Activated naive CD8-positive, alpha-beta T cell treated with anti-CD3 and anti-CD28 coated beads, Interleukin-2, amount 50 U/mL, for 16 hours (primary cell): ENCODE results near the gene FGD6.
"Not testable (repeated sequence)": the region's sequence is repeated elsewhere in the genome, so short reads cannot be mapped to it uniquely, and the experiment has no call there.

Experiments used
- DNase-seq: peaks from one replicate; pipeline ENCODE4 v3.0.0-alpha.2; 2020; ENCODE audit warnings: low read depth, low spot score

The FGD6 gene

DNA sequence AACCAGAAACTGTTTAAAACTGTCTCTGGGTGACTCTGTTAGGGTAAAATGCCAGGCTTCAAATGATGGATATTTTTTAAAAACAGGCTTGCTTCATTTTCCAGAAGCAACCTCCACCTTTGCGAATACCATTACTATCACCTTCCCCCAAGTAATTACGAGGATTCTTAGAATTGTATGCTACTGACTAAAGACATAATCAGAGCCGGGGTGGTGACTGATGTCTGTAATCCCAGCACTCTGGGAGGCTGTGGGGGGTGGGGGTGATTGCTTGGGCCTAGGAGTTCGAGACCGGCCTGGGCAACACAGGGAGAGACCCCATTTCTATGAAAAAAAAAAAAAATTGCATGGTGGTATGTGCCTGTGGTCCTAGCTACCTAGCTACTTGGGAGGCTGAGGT, 38.3 kb downstream of the FGD6 start:
- DNase-seq = no peak

DNA sequence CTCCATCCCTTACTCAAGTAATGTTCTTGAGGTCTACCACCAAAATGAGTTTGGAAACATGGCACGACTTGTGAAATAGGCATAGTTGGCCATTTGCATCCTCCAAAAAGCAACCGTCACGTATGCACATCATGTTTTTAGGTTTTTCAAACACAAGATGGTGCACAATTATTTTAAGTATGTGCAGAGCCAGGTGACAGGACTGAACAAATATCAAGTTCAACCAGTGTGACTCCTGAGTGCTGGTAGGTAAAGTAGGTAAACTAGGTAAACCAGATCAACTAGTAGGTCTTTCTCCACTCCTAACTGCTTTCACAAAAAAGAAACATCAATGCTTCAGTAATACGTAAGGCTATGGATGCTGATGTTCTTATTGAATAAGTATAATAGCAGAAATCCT, 39.1 kb downstream of the FGD6 start:
- DNase-seq = no peak

DNA sequence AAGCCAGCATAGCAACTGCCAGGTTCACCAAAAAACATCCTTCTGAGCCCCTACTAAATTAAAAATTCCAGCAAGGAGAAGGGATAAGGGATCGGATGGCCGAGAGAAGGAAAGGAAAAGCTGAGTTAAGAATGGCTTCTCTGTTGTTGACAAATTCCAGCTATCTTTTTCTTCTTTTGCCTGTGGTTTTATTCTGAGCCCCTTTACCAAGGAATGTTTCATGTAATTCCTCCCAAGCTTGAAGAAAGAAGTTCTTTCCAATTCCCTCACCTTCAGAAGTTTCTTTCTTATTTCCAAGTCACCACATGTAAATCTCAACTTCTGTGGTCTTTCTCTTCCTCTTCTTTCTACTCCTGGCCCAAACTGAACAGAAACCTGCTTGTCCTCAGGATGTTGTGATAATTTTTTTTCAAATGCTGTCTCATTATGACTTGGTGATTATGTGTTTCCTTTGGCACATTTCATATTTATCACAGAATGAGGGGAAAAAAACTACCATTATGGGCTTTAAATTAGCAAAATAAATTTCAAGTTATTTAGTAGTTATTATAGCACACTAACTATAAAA, 40.0 kb downstream of the FGD6 start:
- DNase-seq = no peak

DNA sequence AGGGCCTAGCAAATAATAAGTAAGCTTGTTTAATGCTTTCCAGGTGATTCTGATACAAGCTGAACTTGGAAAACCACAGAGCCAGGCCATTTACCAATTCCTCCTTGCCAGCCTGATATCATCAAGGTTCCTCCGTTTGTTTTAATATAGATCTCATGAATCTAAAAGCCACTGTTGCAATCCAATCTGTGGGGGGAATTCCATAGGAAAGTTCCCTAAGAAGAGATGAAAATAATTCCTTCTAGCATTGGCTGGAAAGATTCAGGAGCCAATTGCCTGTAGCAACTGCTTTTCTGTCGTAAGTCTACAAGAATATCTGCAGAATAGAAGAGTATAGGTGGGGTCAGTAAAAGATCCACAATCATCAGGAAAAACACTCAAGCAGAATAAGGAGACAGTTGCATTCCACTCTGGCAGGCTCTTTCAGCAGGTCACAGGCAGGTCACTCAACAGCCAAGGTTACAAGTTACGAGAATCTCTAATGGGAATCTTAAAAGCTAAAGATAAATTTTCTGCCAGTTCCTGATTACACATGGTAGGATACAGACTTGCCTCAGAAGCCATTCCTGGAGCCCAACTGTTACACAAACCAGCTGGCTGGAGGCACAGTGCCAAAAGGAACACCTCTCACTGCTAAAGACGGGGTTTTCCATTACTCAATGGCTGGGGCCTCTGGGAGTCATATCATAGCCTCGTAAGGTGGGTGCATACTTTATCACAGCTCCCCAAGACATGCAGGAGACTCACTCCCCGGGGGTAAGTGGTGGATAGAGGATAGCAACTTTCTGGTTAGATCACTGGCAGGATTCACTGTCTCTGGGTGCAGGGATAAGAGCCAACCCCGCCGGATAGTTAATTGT, 43.6 kb downstream of the FGD6 start:
- no peak for DNase-seq

DNA sequence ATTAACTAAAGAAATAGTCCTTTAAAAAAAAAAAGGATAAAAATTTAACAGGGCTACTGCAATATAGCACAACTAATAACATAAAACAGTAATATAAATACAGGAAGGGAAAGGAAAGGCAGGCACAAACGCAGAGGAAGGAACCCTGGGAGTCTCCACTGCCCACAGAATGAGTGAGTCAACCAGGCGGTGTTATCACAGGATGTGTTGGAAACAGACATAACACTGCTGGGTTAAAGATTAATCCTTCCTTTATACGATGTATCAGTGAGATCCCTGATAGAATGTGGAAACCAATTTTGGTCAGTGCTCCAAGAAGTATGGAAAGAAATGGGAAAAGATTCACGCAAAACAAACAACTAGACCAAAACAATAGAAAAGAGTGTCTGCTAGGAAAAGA, 47.9 kb downstream of the FGD6 start:
- DNase-seq = no peak

DNA sequence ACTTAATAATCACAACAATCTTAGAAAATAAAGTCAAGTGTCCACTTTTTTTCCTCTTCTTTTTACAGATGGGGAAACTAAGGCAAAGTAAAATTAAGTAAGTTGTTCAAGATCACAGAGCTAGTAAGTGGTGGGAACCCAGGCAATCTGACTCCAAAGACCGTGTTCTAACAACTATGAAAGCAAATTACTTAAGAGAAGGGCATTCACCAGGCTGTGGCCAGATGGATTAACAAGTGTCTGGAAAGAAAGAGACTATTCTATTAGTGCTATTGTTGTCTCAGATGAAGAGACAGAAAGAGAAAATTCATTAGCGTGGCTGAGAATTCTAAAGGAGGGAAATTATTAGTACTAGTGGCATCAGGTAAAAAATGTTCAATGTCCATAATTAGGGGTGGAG, 48.5 kb downstream of the FGD6 start:
- no peak for DNase-seq

DNA sequence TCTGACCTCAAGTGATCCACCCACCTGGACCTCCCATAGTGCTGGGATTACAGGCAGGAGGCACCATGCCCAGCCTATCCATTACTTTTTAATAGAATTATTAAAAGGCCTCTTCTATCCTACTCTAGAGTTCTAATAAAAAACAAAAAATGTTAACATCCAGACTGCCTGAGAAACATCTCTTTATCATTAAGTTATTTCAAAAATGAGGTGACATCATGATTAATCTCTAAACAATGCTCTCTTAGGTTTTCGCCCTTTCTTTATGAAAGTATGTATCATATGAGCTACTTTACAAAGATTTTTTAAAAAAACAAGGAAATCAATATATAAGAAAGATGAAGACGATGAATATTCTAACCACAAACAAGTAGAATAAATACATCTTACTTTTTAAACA, 52.6 kb downstream of the FGD6 start:
- DNase-seq = no peak

DNA sequence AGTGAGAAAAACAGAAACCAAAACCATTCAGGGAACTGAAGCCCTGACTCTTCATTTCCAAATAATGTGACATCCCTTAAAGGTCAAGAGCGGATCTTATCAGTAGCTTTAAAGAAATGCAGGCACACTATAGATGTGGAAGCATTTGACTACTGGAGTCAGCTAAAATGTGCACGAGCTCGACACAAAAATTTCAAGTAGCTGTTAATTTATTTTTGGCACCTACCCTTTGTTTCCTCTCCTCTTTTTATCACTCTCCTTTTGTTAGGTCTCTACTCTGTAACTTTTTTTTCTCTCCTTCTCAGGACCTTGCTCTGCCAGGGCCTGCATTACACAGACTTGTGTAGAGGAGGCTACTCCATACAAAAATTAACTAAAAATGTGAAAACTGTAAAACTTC, 58.3 kb downstream of the FGD6 start:
- no peak for DNase-seq

DNA sequence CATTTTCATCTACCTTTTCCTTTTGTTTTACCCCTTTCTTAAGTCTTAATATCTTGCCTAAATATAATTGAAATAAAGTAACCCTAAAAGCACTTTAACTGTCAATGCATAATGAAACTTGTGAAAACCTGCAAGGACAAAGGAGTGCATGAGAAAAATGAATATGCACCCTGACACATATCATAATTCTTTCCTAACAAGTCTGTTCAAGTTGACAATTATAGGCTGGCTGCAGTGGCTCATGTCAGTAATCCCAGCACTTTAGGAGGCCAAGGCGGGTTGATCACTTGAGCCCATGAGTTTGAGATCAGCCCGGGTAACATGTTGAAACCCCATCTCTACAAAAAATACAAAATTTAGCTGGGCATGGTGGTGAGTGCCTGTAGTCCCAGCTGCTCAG, 65.4 kb downstream of the FGD6 start:
- DNase-seq = no peak

DNA sequence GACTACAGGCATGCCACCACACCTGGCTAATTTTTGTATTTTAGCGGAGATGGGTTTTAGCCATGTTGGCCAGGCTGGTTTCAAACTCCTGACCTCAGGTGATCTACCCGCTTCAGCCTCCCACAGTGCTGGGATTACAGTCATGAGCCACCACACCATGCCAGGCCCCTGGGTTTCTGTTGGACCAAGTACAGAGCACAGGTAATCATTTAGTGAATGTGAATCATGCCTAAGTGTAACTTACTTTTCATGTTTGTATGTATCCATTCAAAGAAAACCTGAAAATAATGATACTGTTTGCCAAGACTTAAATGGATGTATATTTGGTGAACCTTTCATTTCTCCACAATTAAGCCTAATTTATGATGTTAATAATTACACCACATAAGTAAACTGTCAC, 65.9 kb downstream of the FGD6 start:
- no peak for DNase-seq

DNA sequence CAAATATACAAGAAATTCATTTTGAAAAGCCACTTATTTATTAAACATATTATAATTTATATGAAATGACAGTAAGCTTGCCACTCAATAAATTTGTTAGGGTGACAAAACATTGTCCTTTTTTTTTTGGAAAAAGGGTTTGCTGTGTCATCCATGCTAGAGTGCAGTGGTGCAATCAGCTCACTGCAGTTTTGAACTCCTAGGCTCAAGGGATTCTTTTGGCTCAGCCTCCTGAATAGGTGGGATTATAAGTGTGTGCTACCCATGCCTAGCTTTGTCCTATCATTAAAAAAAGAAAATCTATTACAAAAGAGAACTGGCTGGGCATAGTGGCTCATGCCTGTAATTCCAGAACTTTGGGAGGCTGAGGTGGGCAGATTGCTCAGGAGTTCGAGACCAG, 66.8 kb downstream of the FGD6 start:
- no peak for DNase-seq

DNA sequence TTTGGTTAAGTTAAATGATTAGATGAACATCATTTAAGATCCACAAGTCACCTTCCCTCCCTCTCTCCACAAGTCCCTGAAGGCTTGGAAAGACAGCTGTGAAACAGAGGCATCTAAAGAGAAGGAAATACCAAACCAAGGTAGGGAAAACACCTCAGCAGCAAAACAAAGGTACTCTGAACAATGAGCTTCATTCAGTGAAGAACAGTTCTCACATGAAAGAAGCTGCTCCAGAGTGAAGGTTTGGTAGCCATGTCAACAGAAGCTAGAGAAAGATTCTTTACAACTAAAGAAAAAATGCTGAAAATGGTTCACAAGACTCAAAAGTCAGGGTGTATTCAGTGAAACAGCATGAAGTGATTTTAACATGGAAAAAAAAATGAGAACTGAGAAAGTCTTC, 69.4 kb downstream of the FGD6 start:
- no peak for DNase-seq

DNA sequence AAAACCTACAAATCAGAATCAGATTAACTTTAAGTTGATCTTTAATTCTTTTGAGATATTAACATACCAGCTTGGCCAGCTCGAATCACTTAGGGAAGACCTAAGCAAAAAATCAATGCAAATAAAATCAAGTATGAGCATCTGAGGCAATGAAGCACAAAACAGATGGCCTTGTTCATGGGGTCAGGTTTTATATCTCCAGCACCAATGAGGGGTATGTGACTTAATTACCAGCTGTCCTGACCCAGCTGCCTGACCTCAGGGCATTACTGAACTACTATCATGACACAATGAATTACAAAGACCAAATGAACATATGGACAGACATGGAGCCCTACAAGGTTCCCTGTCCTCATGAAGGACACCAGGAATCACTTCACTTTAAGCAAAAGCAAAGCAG, 70.5 kb downstream of the FGD6 start:
- no peak for DNase-seq

DNA sequence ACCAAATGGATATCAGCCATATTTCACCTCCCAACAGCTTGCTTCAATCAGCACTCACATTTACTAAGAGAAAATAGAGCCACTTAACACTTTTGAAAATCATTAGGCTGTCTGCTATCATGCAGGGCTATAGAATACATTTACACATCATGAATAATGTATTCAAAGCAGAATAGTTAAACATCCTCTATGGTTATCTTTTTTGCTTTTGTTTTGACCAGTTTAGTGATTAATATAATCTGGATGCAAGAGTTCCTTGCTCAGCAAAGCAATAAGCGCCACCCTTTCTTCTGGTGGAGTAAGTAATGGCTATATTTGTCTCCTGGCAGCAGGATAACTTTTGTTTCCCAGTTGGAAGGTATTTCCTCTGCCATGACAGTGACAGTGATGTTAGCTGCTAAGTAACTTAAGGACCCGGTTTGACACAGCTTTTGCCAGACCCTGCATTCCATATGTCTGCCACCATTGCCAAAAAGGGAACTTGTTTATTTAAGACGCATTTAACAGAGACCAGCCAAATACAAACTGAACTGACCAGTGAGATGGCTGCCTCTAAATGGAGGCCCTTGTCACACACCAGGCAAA, 73.6 kb downstream of the FGD6 start:
- no peak for DNase-seq

DNA sequence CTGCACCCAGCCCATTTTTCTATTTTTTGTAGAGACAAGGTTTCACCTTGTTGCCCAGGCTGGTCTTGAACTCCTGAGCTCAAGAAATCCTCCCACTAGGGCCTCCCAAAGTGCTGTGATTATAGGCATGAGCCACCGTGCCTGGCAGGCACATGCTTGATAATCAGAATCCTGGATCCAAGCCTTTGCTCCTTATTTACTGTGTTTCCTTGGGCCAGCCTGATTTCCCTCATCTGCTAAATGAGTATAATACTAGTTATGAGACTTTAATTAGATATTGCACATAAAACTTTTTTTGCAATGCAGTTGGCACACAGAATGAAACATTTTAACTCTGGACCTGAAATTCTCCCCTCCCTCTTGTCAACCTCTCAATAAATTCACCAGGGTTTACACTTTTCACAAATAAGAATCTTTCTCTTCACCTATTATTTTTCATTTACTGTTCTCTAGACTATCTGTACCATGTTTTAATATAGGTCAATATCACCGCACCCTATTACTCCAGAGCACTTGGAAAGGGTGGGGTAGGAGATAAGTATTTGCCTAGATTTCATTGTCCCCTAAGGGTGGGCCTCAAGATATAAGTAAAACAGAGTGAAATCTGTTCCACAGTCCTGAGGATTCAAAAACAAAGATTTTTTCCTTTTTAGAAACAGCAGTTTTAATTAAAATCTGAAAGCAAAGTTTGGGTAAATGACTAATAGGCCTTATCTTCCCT, 74.7 kb downstream of the FGD6 start:
- no peak for DNase-seq

DNA sequence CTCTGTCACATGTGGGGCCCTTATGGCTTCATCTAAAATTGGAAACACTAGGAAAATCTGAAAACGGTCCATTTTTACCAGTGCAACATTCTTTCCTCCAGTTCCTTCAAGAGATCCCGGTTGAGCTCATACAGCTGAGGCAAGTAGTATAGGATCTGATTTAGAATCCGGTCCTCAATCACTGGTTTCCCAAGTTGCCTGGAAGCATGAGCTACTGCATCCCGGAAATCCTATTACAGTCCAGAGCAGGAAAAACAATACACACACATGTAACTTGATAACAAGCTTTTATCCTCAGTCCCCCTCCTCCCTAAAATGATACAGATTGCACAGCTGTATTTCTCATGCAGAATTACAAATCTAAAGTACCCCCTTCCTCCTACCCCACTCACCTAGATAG, 76.0 kb downstream of the FGD6 start:
- no peak for DNase-seq

DNA sequence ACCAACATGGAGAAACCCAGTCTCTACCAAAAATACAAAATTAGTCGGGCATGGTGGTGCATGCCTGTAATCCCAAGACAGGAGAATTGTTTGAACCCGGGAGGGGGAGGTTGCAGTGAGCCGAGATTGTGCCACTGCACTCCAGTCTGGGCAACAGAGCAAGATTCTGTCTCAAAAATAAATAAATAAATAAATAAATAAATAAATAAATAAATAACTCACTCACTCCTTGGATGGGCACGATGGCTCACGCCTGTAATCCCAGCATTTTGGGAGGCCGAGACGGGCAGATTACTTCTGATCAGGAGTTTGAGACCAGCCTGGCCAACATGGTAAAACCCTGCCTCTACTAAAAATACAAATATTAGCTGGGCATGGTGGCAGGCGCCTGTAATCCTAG, 79.2 kb downstream of the FGD6 start:
- not testable (repeated sequence) for DNase-seq

DNA sequence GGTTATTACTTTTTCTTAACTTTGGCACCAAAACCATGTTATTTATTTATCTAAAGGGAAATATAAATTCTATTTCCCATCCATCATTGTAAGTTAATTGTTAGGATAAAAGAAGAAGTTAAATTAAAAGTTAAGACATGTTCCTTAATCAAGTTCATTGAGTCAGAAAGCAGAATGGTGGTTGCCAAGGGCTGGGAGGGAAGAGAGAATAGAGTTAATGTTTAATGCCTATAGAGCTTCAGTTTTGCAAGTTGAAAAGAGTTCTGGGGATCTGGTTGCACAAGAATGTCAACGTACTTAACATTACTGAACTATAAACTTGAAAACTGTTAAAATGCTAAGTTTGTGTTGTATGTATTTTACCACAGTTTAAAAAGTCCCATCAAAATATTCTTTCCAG, 80.7 kb downstream of the FGD6 start:
- DNase-seq = no peak

DNA sequence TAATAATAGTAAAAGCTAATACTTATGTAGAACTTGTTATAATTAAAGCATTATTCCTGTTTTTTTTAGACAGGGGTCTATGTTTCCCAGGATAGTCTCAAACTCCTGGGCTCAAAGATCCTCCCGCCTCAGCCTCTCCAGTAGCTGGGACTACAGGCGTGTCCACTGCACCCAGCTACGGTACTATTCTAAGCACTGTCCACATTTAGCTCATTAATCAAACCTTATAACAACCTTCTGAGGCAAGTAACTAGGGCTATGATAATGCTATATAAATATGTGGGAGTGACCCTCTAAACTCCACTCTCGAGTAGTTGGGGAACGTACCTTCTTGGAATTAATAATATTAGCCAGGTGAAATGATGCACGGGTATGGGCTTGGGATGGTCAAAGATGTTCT, 83.2 kb downstream of the FGD6 start:
- DNase-seq = no peak

DNA sequence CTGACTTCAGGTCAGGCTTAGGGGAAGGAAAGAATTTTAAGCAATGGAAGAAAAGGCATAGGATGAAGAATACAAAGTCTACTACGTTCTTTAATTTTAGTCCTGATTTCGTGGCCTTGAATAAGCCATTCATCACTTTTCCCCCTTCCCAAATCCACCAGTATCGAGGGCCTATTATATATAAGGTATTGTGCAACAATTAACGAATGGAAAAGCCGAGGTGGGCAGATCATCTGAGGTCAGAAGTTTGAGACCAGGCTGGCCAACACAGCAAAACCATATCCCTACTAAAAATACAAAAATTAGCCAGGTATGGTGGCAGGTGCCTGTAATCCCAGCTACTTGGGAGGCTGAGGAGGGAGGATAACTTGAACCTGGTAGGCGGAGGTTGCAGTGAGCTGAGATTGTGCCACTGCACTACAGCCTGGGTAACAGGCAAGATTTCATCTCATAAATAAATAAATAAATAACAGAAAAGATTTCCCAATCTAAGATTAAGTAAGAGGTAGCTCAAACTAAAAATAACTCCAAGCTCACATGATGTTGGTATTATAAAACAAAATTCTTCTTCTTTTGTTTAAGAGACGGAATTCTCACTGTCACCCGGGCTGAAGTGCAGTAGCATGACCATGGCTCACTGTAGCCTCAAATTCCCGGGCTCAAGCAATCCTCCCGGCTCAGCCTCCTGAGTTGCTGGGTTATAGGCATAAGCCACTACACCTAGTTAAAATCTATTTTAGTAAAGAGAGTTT, 85.5 kb downstream of the FGD6 start:
- DNase-seq = no peak

DNA sequence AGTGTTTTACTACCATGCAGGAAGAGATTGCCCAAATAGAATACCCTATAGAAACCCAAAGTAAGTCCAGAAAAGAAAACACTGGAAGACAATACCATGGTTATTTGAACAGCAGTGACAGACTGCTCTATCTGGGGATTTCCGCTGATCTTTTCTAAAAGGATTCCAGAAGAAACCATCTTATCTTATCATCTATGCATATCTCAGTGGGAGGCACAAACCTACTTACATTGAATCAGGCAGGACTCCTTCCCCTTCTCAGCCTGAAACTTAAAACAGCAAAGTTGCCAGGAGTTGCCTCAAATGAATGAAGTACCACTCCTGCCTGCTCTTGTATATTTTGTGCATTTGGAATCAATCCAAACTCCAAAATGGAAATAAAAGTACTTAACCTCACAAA, 87.2 kb downstream of the FGD6 start:
- DNase-seq = no peak

DNA sequence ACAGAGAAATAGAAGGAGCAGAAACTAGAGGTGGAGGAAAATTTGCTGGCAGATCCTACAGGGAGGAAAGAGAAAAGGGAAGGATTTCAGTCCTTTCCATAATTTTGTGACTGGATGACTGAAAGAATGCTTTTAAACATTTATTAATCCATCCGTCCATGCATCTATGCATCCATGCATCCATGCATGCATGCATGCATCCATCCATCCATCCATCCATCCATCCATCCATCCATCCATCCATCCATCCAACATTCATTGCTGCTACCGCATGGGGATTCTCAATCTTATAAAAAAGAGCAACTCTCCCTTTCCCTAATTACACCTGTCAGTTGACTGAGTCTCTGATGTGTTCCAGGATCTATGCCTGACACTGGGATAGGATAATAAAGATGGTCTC, 88.2 kb downstream of the FGD6 start:
- DNase-seq = no peak
